EH (cell line): ENCODE measurements around the gene CPN2.

Source experiments
- DNase-seq: peaks from one replicate; pipeline ENCODE4 v3.0.0-alpha.2; 2015; ENCODE audit warnings: low read depth

The CPN2 gene

DNA sequence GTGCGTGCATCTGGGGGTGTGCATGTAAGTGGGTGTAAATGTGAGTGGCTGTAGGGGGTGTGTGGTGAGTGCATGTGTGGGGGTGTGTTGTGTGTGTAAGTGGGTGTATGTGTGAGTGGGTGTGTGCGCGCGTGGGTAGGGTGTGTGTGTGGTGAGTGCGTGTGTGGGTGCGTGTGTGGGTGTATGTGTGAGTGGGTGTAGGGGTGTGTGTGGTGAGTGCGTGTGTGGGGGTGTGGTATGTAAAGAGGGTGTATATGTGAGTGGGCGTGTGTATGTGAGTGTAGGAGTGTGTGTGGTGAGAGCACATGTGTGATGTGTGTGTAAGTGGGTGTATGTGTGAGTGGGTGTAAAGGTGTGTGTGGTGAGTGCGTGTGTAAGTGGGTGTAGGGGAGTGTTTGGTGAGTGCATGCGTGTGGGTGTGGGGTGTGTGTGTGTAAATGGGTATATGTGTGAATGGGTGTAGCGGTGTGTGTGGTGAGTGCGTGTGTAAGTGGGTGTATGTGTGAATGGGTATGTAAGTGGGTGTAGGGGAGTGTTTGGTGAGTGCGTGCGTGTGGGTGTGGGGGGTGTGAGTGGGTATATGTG lies 916 bp upstream of the CPN2 start:
- DNase-seq, result no peak

DNA sequence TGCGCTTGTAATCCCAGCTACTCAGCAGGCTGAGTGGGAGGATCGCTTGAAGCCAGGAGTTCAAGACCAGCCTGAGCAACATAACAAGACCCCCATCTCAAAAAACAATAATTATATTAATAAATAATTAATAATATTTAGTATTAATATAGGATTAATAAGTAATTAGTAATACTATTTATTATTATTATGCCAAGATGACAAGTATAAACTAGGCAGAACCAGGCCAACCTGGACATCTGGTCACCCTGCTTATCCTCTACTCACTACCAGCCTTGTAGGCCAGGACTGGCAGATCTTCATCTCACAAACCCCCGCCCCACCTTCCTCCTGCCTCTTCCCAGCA lies 429 bp downstream of the CPN2 start:
- no peak for DNase-seq

DNA sequence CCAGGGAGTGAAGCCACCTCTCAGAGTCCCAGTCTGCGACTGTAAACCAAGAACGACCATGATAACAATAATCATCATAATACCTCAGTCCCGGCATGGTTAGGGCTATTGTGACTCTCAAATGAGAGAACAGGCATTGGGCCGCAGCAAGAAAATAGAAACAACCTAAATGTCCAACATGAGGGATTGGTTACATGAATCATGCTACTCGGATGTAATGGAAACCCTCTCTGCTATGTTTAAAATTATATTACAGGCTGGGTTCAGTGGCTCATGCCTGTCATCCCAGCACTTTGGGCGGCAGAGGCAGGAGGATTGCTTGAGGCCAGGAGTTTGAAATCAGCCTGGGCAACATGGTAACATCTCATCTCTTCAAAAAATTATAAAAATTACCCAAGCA lies 2.8 kb downstream of the CPN2 start:
- peak; percentile 28 for DNase-seq

DNA sequence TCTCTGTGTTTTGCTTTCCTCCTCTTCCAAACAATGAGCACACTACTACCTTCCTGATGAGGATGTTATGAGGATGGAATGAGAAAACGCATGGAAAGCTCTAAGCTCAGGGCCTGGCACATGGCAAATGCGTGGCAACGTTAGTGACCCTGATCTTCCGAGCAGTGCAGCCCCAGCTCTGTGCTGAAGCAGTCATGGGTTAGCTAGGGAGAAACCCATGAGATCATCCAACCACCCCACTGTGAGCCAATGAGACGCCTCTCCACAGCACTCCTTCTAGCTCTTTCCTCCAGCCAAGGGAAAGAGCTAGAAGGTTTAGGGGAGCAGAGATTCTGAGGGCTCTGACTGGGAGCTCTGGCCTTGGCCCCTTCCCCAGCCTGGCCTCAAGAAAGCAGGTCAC lies 4.5 kb downstream of the CPN2 start:
- DNase-seq, result no peak

DNA sequence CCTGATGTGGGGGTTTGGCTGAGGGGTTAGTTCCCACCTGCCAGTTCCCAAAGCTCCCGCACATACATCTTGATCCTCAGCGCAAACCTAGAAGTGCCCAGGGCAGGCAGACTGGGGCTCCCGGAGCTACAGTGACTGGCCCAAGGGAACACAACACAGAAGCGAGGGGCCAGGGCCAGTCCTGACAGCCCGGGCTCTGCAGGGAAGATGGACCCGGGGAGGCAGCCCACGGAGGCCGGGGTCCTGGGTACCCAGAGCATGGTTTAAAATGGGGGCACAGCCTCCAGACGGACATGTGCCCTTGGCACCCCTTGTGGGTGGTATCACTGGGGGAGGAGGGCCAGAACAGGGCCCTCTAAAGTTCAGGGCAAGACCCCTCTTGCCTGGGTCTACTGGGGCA lies 5.1 kb downstream of the CPN2 start:
- DNase-seq, result no peak

DNA sequence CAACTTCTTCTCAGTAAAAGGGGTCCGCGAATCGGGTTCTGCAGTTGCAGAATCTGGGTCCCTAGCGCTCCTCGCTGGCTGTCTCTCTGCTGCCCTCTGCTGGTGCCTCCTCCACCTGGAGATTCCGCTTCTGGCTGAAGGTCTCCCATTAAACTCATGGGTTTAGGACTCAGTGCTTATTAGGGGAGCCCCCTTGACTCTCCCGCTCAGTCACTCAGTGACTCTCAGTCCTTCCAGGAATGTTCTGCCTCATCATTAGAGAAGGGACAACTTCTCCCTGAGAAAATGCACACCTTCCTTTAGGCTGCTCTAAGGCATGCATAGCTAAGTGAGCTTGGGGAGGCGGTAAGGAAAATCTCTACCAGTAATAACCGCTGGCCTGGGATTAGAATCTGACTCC lies 7.1 kb downstream of the CPN2 start:
- peak; percentile 65 for DNase-seq

DNA sequence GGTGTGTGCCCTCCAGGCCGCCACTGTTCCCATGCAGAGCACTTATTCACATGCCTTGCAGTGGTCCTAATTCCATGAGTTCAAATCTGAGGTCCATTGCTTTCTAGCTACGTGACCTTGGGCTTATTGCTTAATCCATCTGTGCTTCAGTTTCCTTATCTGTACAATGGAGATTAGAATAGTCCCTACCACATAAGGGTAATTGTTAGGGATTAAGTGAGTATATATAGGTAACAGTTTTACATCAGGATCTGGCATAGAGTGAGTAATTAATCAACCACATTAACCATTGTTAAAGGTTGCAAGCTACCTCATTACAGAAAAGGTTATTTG lies 7.6 kb downstream of the CPN2 start:
- DNase-seq, result no peak

DNA sequence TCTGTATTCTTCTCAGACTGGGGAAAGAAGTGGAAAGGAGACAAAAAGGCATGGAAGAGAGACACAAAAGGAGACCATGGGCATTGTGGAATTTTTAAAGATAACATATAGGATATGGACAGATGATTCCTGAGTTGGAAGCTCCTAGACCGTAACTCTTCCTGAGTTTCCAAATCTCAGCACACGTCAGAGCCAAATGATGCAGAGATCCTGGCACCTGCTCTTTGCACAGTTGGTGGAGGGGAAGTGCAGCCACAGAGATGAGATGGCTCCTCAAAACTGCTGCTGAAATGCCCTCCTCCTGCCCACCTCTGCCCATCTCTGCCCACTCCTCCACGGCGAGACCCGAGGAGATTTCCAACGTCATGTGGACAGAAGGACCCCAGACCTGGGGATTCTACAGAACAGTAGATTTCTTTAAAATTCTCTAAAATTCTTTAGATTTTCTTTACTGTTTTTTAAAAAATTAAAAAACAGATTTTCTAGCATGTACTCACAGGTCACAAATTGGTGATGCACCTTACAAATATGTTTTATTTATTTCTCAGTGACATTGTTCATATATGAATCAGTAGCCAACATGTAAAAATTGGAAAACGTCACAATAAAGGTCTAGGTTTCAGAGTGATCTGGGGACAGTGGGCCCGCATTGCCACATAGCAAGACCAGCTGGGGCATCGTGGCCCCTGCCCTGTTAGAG lies 8.1 kb downstream of the CPN2 start:
- peak; percentile 38 for DNase-seq

DNA sequence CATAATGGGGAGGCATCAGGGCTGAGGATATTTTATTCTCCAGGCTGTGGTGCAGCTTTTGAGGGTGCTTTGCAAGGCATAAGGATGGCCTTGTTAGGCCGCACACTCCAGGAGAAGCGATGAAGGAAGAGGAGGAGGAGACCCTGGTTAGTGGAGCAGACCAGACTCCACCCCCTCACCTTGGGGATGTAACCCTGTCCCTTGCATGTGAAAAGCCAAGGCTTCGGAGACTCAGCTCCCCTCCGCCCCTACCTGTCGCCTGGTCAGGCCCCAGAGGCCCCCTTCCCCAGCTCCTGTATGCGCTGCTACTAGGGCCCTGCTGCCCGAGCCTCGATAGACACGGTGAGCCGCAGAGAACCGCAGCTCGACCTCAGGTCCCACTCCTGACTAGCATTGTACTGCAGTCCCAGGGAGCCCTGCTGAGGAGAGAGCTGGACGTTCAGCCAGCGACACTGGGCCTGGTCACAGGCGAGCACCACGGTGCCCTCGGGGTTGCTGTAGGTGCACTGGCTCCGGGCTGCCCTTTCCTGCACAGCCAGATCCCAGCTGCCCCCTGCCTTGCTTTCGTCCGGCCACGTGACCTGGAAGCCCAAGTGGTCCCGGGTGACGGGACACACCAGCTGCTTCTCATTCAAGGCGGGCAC lies 10.2 kb downstream of the CPN2 start:
- DNase-seq, result no peak

DNA sequence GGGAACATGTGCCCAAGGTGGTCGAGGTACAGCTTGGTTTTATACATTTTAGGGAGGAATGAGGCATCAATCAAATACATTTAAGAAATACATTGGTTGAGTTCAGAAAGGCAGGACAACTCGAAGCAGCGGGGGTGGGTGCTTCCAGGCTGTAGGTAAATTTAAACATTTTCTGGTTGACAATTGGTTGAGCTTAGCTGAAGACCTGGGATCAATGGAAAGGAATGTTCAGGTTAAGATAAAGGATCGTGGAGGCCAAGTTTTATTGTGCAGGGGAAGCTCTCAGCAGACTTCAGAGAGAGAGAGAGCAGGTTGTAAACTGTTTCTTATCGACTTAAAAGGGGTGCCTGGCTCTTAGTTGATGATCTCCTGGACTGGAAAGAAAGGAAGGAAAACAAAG lies 11.3 kb downstream of the CPN2 start:
- DNase-seq, result no peak

DNA sequence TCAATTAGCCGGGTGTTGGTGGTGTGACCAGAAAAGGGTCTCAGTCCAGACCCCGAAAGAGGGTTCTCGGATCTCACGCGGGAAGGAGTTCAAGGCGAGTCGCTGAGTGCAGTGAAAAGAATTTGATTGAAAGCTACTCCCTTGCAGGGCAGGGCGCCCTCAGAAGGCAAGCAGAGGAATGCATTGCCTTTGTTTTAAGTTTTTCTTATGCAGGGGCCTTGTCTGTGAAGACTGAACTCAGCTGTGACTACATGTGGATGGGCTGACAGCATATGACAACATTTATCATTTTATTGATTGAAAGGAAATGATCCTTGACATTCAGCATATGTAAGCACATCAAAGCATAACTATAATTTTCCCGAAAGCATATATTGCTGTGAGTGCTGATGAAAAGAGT lies 11.8 kb downstream of the CPN2 start:
- no peak for DNase-seq

DNA sequence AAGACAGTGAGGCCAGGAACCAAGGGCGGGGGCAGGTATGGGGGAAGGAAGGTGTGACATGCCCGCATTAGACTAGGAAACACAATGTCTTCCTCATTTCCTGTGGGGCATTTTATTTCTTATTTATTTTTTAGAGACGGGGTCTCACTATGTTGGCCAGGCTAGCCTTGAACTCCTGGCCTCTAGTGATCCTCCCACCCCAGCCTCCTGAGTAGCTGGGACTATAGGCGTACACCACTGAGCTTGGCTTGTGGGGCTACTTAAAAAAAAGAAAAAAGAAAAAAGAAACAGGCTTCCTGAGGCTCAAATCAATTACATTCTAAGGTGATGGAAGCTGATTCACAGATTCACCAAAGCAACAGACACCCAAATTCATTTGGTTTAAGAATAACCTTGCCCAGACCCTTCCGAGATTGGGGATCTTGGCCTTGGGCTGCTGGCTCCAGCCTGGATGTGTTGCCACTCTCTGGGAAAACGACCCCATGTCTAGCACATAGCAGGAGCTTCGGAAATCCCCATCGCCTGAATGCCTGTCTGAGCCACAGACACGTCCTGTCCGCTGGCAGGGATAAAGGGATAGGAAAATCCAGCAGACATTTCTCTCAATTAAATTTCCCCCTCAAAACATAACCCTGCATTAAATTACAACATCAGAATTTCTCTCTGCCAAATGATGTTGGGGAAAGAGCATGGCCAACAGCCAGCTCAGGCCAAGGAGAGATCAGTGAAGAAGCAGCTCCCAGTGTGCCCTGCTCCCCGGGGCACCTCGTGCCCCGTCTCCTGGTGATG lies 13.0 kb downstream of the CPN2 start:
- no peak for DNase-seq

DNA sequence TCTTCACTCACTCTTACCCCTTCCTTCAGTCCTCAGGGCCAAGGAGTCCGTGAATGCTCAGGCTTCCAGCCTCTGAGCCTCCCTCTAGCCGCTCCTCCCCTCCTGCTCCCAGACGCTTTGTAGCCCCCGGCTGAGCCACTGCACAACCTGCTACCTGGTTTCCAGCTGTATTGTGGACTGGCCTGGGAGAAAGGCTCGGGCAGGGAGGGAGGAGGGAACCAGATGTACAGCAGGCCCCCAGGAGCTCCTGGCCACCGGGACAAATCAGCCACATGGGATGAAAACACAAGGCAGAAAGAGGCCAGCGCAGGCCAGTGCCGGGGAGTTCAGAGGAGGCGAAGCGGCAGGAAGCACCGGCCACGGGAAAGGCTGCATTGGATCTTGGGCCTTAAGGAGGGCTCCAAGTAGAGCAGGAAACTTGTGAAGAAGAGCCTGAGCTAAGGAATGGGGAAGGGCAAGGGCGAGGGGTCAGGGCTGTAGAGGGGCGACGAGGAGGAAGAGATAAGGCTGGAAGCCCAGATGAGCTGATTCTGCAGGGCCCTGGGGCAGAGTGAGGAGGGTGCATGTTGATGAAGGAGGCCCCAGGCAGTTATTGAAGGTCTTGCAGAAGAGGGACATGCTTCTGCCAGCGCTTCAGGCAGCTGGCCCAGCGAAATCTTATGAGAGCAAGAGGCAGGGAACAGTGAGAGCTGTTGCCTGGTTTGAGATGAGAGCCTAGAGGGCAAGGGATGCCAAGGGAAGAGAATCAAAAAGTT lies 14.3 kb downstream of the CPN2 start:
- DNase-seq, result no peak

DNA sequence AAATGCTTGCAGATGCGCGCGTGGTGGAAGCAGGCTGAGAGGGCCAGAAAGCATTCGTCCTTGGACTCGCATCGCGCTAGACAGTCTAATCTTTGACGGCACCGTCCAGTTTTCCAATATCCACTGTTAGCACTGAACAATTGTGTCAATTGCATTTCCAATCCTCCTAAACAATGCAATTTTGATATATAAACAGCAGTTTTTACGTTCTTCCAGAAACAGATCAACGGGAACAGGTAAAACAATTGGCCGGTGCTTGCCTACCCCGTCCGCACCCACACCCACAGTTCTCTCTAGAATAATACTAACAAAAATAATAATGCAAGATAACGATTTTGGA lies 17.2 kb downstream of the CPN2 start:
- no peak for DNase-seq

DNA sequence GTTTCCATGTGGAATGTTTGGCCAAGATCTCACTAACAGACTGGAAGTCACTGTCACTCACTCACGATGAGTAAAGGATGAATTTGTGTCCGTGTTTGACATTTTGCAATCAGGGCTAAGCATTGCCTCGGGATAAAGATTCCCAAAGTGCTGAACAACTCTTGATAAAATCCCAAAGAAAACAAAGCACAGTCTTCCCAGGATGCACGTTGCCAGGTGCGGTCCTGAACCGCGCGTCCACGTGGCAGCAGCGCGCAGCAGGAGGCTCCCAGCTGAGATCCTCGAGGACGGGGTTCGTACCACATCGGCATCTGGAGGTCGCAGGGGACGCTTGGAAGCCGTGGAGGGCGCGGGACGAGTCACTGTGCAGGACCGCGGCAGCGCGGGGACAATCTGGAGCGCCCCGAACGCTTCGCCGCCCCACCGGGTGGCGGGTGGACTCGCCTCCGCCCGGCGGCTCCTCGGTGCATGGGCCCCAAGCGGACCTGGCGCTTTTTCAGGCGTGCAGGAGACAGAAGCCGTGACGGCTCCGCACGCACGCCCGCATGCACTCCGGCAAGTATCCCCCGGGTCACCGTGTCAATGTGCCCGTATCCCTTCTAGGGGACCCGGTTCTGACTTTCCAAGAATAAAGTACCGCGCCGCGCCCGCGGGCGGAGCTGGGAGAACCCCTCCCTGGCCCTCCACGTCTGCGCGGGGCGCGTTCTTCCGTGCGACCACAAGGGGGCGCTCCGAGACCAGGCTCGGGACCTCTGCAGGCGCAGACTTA lies 17.7 kb downstream of the CPN2 start:
- peak; percentile 84 for DNase-seq

DNA sequence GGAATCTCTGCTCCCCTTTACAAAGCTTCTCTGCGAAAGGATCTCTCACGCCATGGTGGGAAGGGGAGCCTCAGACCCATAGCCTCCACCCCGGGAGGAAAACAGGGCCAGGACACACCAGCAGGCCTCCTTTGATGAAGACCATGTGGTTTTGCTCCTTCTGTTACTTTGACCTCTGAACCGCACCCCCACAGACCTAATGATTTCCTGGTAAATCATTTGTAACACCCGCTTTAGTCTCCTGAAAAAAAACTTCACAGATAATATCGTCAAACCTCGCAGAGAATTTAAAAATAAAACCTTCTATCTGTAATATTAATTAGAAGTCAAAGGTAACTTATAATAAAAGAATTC lies 18.3 kb downstream of the CPN2 start:
- no peak for DNase-seq

DNA sequence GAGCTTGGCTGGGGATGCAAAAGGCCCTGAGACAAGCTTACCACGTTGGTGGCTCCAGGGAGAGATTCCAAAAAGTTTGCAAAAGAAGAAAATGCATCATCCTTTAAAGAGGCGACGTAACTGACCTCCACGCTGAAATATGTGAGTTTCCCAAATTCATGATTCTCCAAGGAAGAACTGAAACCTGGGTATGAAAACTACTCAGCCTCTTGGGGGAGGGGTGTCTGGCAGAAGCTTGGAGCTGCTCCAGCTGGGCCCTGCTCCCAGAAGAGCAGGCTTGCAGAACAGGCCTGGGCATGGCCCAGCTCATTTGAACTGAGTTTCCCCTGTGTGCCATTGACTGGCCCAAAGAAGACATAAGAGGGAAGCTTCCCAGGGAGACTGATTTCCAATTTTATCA lies 20.5 kb downstream of the CPN2 start:
- peak; percentile 72 for DNase-seq

DNA sequence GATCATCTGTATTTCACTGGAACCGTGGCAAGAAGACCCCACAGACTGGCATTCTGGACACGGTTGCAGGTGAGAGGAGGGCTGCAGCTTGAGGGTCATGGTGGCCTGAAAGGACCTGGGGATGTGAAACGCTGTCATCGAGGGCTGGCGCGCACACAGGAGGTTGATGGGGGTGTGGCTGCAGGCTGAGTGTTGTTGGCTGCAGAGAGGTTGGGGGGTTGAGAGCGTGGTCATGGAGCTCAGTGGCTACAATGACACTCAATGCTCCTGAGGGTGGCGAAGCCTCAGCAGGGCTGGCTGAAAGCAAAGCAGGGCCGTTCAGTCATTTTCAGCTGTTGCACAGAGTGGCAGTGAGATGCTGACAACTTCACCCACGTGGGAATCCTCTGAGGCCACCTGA lies 21.0 kb downstream of the CPN2 start:
- no peak for DNase-seq

DNA sequence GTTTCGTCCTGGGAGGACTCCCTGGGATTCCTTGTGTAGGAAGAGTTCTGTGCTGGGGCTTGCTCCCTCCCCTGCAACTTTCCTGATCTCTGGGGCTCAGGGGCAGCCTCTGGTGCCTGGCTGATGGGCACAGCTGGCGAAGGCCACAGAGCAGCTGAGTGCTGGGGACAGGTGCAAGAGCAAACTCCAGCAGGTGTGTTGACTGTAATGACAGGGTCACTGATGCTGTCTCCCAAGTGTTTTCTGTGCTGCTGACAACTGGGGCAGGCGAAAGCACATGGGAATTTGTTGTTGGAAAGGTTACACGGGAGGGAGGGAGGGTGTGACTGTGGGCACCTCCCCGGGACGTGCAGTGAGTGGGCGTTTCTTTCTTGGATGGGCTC lies 21.6 kb downstream of the CPN2 start:
- no peak for DNase-seq

DNA sequence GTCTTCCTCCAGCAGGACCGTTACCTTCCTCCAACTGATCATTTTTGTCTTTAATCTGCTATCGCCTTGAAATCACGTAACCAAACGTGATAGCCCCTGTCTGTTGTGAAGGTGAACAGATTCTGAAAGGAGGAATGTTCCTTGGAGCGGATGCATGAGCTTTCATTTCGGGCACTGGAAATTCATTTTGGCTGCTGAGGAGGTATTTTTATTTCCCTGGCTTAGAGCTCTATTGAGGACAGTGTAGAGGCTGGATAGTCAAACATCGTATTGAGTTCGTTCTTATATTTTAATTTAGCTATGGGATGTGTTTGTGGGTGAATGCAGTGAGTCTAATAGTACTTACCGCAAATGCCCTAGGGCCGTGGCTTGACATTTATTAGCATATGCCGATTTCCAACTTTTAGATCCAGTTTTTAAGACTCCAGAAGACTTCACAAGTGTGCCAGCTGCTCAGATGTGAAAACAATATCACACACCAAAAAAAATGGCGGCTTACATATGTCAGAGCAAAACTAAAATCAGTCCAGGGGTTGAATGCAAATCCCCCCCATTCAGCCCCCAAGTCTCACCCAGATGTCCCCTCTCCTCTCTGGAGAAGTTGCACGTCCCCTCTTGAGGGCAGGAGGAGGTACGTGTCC lies 22.1 kb downstream of the CPN2 start:
- DNase-seq, result no peak

DNA sequence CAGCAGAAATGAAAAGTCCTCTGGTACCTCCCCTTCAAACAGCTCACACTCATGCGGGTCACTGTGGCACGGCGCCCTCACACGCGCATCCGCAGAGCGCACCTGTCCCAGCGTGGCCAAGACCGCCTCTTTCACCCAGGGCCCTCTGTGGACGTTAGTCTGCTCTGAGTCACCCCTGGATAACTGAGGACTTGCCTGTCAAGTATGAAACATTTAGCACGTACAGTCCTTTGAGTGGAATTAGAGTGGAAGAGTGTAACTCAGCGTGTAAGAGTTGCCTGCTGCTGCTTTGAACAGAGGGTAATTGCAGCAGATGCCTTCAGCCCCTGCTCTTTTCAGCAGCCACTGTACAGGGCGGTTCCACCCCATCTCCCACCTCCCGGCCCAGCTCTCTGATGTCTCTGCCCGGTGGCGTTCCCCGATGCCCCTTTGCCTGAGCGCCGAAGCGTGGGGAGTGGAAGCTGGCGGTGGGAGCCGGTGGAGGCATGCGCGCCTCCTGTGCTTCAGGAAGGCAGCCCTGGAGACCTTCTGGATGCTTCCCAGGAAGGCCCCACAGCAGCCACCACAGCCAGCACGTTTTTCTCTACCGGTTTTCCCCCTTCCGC lies 23.0 kb downstream of the CPN2 start:
- DNase-seq, result peak; percentile 78
